ENCODE measurements around the gene MAN1C1. TPM values are rescaled to one million over a fixed set of nuclear protein-coding genes. Genes with fewer than 3 reads are reported as not detected.

Gene MAN1C1
- total and polyA plus RNA-seq, 9 of the 15 experiments (the other 6 are each of a cell fraction or from before 2014, with no cell fraction given), result 0.04 to 0.44 (median 0.10) TPM; not detected in 3

DNA sequence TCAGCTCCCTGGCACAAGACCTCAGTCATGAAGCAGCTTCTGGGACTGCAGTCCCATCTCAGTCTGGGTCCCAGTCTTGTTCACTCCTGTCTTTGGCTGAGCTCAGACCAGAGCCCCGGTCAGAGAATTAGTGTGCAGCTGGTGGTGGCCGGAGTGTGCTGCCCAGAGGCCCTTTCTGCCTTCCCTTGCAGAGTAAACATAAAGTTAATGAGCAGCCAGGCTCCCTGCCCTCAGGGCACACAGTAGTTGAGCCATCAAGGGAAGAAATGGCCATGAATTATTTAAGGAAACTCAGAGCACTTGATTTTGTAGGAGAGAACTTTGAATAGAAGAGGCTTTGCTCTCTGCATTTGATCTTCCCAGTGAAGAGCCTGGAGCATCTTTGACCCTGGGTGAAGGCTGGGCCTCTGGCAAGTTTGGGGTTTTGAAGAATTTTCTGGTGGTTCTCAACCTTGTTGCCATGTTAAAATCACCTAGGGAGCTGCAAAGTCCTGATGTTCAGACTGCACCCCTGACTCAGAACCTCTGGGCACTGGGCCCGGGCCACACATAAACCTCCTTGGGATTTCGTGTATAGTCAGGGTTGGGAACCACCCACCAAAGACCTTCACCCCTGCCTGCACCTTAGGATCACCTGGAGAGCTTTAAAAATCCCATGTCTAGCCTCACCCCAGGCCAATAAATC is 157.0 kb downstream of the MAN1C1 start:
- in situ Hi-C loops (cut with MboI) (no loop called here), intact Hi-C loops (cut with micrococcal nuclease) (no loop called here)
- Histone ChIP-seq H3K9me1 (ENCODE audit: control insufficient read depth, insufficient read depth, low read length) (no peaks in the 10 kb centered on the region), H3K4me1 (replicated peaks in 1 of 2; ENCODE audit: control insufficient read depth in 2 of 2, insufficient read depth in 2 of 2, low read length in 2 of 2) (peaks cover 0 to 28% of the 10 kb centered on the region in 2 experiments; a peak in 3 of 5 replicates), H3K9ac (ENCODE audit: insufficient read depth in 1 of 2, low read depth in 2 of 2, low read length in 2 of 2) (no peak overlapping the region), H3K27ac (ENCODE audit: extremely low read depth, low read depth, low read length) (no peak overlapping the region), H3K27me3 (ENCODE audit: control insufficient read depth in 2 of 2, insufficient read depth in 2 of 2, low read length in 2 of 2) (peaks cover 4 to 36% of the 10 kb centered on the region in 2 experiments; a peak in 4 of 5 replicates), H3K4me3 (no peak overlapping the region), H2AFZ (ENCODE audit: low read depth, low read length) (no peak overlapping the region), H3K36me3 (ENCODE audit: control insufficient read depth, insufficient read depth, low read length) (no peaks in the 10 kb centered on the region), H3K9me3 (replicated peaks; ENCODE audit: control insufficient read depth, insufficient read depth, low read depth, low read length) (no peaks in the 10 kb centered on the region; the same call in 1 of the 2 replicates), H3K4me2 (ENCODE audit: insufficient read depth, low read length) (no peak overlapping the region), H3K79me2 (ENCODE audit: control insufficient read depth, insufficient read depth, low read length) (no peaks in the 10 kb centered on the region), H4K20me1 (replicated peaks; ENCODE audit: control insufficient read depth, insufficient read depth, low read length) (peaks cover 7% of the 10 kb centered on the region; the same call in 1 of the 2 replicates)
- POLR2A ChIA-PET, result interaction anchor here (0.6 kb wide), 1 partner anchor 14 kb away, joined by 3 read pairs; no protein-coding TSS in a partner anchor
- BruUV-seq (replicated peaks), result no TSS peak
- CTCF ChIA-PET (ENCODE audit: low intra/inter-chr PET ratio), result interaction anchor here (0.7 kb wide), 1 partner anchor 56 kb away, joined by 3 read pairs; no protein-coding TSS in a partner anchor
- FAIRE-seq, result no peak
- no peak for ATAC-seq
- DNase-seq (ENCODE audit: extremely low read depth in 1 of 4, low spot score in 3 of 4), result no peak
- 13% methylated on average over 4 of the region's 4 CpGs for whole genome bisulfite sequencing (ENCODE audit: insufficient coverage, low coverage, missing lambda C conversion rate)
- TF ChIP-seq SRF (CRISPR knock-in tag; IDR thresholded peaks at IDR 0.05) (no peak), KAT8 (IDR thresholded peaks at IDR 0.05; ENCODE audit: low read depth) (no peak), ZNF717 (CRISPR knock-in tag; IDR thresholded peaks at IDR 0.05) (no peak), HDAC6 (IDR thresholded peaks at IDR 0.05; ENCODE audit: low read depth, low read length) (no peak), ZNF3 (CRISPR knock-in tag; IDR thresholded peaks at IDR 0.05) (no peak), FOXM1 (IDR thresholded peaks at IDR 0.05; ENCODE audit: low read depth) (no peak), FOXM1 (CRISPR knock-in tag; IDR thresholded peaks at IDR 0.05; ENCODE audit: low read depth) (no peak), SRSF1 (IDR thresholded peaks at IDR 0.05; ENCODE audit: low read depth, low read length) (no peak), RHOXF2B (CRISPR knock-in tag; conservative IDR thresholded peaks at IDR 0.05) (no peak), RBM17 (IDR thresholded peaks at IDR 0.05; ENCODE audit: borderline replicate concordance, low read depth, low read length) (no peak), CBFA2T3 (IDR thresholded peaks at IDR 0.05) (no peak), JUND (IDR thresholded peaks at IDR 0.05; ENCODE audit: borderline replicate concordance, low read depth, low read length) (no peak), JUND (tag; IDR thresholded peaks at IDR 0.05; ENCODE audit: borderline replicate concordance, low read depth, low read length) (no peak), EWSR1 (IDR thresholded peaks at IDR 0.05; ENCODE audit: borderline replicate concordance, low read depth, partially characterized antibody) (no peak), HNRNPL (IDR thresholded peaks at IDR 0.05; ENCODE audit: low read depth, low read length) (no peak), TCFL5 (CRISPR knock-in tag; conservative IDR thresholded peaks at IDR 0.05) (no peak), PHB2 (IDR thresholded peaks at IDR 0.05; ENCODE audit: low read depth) (no peak)
- TF ChIP-seq, protein P1, sequence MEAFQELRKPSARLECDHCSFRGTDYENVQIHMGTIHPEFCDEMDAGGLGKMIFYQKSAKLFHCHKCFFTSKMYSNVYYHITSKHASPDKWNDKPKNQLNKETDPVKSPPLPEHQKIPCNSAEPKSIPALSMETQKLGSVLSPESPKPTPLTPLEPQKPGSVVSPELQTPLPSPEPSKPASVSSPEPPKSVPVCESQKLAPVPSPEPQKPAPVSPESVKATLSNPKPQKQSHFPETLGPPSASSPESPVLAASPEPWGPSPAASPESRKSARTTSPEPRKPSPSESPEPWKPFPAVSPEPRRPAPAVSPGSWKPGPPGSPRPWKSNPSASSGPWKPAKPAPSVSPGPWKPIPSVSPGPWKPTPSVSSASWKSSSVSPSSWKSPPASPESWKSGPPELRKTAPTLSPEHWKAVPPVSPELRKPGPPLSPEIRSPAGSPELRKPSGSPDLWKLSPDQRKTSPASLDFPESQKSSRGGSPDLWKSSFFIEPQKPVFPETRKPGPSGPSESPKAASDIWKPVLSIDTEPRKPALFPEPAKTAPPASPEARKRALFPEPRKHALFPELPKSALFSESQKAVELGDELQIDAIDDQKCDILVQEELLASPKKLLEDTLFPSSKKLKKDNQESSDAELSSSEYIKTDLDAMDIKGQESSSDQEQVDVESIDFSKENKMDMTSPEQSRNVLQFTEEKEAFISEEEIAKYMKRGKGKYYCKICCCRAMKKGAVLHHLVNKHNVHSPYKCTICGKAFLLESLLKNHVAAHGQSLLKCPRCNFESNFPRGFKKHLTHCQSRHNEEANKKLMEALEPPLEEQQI (IDR thresholded peaks at IDR 0.05), result no peak
- TF ChIP-seq, protein P2, sequence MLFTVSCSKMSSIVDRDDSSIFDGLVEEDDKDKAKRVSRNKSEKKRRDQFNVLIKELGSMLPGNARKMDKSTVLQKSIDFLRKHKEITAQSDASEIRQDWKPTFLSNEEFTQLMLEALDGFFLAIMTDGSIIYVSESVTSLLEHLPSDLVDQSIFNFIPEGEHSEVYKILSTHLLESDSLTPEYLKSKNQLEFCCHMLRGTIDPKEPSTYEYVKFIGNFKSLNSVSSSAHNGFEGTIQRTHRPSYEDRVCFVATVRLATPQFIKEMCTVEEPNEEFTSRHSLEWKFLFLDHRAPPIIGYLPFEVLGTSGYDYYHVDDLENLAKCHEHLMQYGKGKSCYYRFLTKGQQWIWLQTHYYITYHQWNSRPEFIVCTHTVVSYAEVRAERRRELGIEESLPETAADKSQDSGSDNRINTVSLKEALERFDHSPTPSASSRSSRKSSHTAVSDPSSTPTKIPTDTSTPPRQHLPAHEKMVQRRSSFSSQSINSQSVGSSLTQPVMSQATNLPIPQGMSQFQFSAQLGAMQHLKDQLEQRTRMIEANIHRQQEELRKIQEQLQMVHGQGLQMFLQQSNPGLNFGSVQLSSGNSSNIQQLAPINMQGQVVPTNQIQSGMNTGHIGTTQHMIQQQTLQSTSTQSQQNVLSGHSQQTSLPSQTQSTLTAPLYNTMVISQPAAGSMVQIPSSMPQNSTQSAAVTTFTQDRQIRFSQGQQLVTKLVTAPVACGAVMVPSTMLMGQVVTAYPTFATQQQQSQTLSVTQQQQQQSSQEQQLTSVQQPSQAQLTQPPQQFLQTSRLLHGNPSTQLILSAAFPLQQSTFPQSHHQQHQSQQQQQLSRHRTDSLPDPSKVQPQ (CRISPR knock-in tag; IDR thresholded peaks at IDR 0.05; ENCODE audit: borderline replicate concordance), result no peak
